ENCODE data around the gene TRIM40. TPM values are rescaled to one million over a fixed set of nuclear protein-coding genes. Genes with fewer than 3 reads are reported as not detected.

The TRIM40 gene
- total RNA-seq, 3 donors from 2014 or later (not counting 1 experiment from before 2014, with no cell fraction given), result 0.26 to 0.30 TPM; not detected in 1

DNA sequence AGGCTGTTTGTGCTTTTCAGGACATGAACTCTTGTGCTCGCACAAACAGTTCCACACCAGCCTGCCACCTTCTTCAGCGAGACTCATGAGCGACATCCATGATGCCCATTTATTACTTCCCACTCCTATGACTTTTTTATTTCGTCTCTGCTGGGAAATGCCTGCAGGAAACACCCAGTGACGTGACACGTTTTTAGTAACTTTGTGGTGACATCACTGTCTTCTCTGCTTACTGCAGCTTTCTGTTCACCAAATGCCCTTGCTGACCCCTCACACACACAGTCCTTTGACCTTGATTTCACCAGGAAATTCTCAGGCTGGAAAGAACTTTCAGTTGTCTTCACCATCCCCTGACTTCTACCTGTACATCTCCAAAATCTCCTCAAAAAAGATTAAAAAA lies 8.9 kb downstream of the TRIM40 start:
- Mint-ChIP-seq H3K9me3 (no peaks in the 10 kb centered on the region), H3K27me3 (ENCODE audit: low read depth in 2 of 2) (peaks cover 39 to 55% of the 10 kb centered on the region in 2 donors), H3K4me1 (no peaks in the 10 kb centered on the region), H3K4me3 (no peak overlapping the region), H3K27ac (no peak overlapping the region), H3K36me3 (no peaks in the 10 kb centered on the region)
- Histone ChIP-seq H3K4me3 (ENCODE audit: low read length) (no peak overlapping the region), H3K4me1 (ENCODE audit: control insufficient read depth, insufficient read depth, low read length) (no peaks in the 10 kb centered on the region), H3K36me3 (ENCODE audit: control insufficient read depth, insufficient read depth, low read length) (no peaks in the 10 kb centered on the region), H3K27me3 (ENCODE audit: control insufficient read depth, insufficient read depth, low read length) (peaks cover 8% of the 10 kb centered on the region), H3K9me3 (ENCODE audit: control insufficient read depth, insufficient read depth, low read length) (no peaks in the 10 kb centered on the region), H3K27ac (ENCODE audit: low read length) (no peak overlapping the region)
- no peak for DNase-seq
- 82% methylated on average over 6 of the region's 6 CpGs for WGBS (ENCODE audit: insufficient coverage)
- no peak for ATAC-seq
- TF ChIP-seq, protein P1, sequence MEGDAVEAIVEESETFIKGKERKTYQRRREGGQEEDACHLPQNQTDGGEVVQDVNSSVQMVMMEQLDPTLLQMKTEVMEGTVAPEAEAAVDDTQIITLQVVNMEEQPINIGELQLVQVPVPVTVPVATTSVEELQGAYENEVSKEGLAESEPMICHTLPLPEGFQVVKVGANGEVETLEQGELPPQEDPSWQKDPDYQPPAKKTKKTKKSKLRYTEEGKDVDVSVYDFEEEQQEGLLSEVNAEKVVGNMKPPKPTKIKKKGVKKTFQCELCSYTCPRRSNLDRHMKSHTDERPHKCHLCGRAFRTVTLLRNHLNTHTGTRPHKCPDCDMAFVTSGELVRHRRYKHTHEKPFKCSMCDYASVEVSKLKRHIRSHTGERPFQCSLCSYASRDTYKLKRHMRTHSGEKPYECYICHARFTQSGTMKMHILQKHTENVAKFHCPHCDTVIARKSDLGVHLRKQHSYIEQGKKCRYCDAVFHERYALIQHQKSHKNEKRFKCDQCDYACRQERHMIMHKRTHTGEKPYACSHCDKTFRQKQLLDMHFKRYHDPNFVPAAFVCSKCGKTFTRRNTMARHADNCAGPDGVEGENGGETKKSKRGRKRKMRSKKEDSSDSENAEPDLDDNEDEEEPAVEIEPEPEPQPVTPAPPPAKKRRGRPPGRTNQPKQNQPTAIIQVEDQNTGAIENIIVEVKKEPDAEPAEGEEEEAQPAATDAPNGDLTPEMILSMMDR (IDR thresholded peaks at IDR 0.05), result no peak
- intact Hi-C loops (cut with micrococcal nuclease), result no loop called here

GRCh38 chr6:30145818-30146217 lies 9.9 kb downstream of the TRIM40 start:
- intact Hi-C loops (cut with micrococcal nuclease), result no loop called here
- WGBS (ENCODE audit: insufficient coverage), result 84% methylated on average over 7 of the region's 7 CpGs

GRCh38 chr6:30147096-30147495 lies 11.2 kb downstream of the TRIM40 start:
- DNase-seq, result no peak
- ATAC-seq, result peak in 2 of 3 donors; percentile 36 to 69
- no peak overlapping the region for H3K27ac ChIP-seq (ENCODE audit: low read length)
- TF ChIP-seq, protein P1 (IDR thresholded peaks at IDR 0.05), result no peak
- H3K9me3 Mint-ChIP-seq, result no peaks in the 10 kb centered on the region
- H3K9me3 ChIP-seq (ENCODE audit: control insufficient read depth, insufficient read depth, low read length), result no peaks in the 10 kb centered on the region
- H3K36me3 Mint-ChIP-seq, result no peaks in the 10 kb centered on the region
- H3K4me1 Mint-ChIP-seq, result peaks cover 4 to 5% of the 10 kb centered on the region in 2 donors
- no peak overlapping the region for H3K4me3 Mint-ChIP-seq
- no peak overlapping the region for H3K4me3 ChIP-seq (ENCODE audit: low read length)
- H3K27me3 ChIP-seq (ENCODE audit: control insufficient read depth, insufficient read depth, low read length), result peaks cover 8% of the 10 kb centered on the region
- H3K27me3 Mint-ChIP-seq (ENCODE audit: low read depth in 2 of 2), result peaks cover 26 to 40% of the 10 kb centered on the region in 2 donors
- H3K4me1 ChIP-seq (ENCODE audit: control insufficient read depth, insufficient read depth, low read length), result no peaks in the 10 kb centered on the region
- 73% methylated on average over 3 of the region's 3 CpGs for WGBS (ENCODE audit: insufficient coverage)
- H3K36me3 ChIP-seq (ENCODE audit: control insufficient read depth, insufficient read depth, low read length), result no peaks in the 10 kb centered on the region
- intact Hi-C loops (cut with micrococcal nuclease), result no loop called here
- no peak overlapping the region for H3K27ac Mint-ChIP-seq

More at GRCh38 chr6:30145818-30146217, 9.9 kb downstream of the TRIM40 start:
- Histone ChIP-seq H3K4me3 (ENCODE audit: low read length) (no peak overlapping the region), H3K36me3 (ENCODE audit: control insufficient read depth, insufficient read depth, low read length) (no peaks in the 10 kb centered on the region), H3K27ac (ENCODE audit: low read length) (no peak overlapping the region), H3K4me1 (ENCODE audit: control insufficient read depth, insufficient read depth, low read length) (no peaks in the 10 kb centered on the region), H3K27me3 (ENCODE audit: control insufficient read depth, insufficient read depth, low read length) (peaks cover 8% of the 10 kb centered on the region), H3K9me3 (ENCODE audit: control insufficient read depth, insufficient read depth, low read length) (no peaks in the 10 kb centered on the region)
- no peaks in the 10 kb centered on the region for H3K9me3 Mint-ChIP-seq
- no peaks in the 10 kb centered on the region for H3K36me3 Mint-ChIP-seq
- H3K4me3 Mint-ChIP-seq, result no peak overlapping the region
- no peaks in the 10 kb centered on the region for H3K4me1 Mint-ChIP-seq
- no peak overlapping the region for H3K27ac Mint-ChIP-seq
- ATAC-seq (no peak), DNase-seq (no peak)
- H3K27me3 Mint-ChIP-seq (ENCODE audit: low read depth in 2 of 2), result peaks cover 36 to 52% of the 10 kb centered on the region in 2 donors
- TF ChIP-seq, protein P1 (IDR thresholded peaks at IDR 0.05), result no peak

DNA sequence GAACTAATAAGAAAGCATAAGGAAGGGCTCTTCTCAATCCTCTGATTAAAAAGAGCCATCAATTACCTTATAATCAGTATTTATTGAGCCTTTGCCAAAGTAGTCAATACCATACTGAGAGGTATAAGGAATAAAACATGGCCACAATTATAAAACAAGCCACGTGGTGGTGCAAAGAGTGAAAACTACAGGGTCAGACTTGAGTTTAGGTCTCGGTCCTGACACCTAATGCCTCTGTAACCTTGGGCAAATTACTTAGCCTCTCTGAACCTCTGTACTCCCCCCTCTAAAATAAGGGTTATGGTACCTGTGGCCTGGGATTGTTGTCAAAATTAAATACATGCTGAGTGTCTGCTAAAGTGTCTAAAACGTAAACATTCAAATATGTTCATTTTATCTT lies 13.3 kb downstream of the TRIM40 start:
- Mint-ChIP-seq H3K27ac (no peak overlapping the region), H3K4me1 (peaks cover 4 to 5% of the 10 kb centered on the region in 2 donors), H3K9me3 (no peaks in the 10 kb centered on the region), H3K27me3 (ENCODE audit: low read depth in 2 of 2) (peaks cover 20 to 31% of the 10 kb centered on the region in 2 donors), H3K36me3 (no peaks in the 10 kb centered on the region), H3K4me3 (no peak overlapping the region)
- Histone ChIP-seq H3K4me1 (ENCODE audit: control insufficient read depth, insufficient read depth, low read length) (no peaks in the 10 kb centered on the region), H3K4me3 (ENCODE audit: low read length) (no peak overlapping the region), H3K36me3 (ENCODE audit: control insufficient read depth, insufficient read depth, low read length) (no peaks in the 10 kb centered on the region), H3K27me3 (ENCODE audit: control insufficient read depth, insufficient read depth, low read length) (peaks cover 3% of the 10 kb centered on the region), H3K27ac (ENCODE audit: low read length) (no peak overlapping the region), H3K9me3 (ENCODE audit: control insufficient read depth, insufficient read depth, low read length) (no peaks in the 10 kb centered on the region)
- TF ChIP-seq, protein P1 (IDR thresholded peaks at IDR 0.05), result no peak
- intact Hi-C loops (cut with micrococcal nuclease), result no loop called here
- 62% methylated on average over 2 of the region's 3 CpGs for WGBS (ENCODE audit: insufficient coverage)
- ATAC-seq, result no peak
- no peak for DNase-seq

All from natural killer cell (primary cell).